Measurements from ENCODE around the gene ACADSB. TPM values are rescaled to one million over a fixed set of nuclear protein-coding genes. Genes with fewer than 3 reads are reported as not detected.

The ACADSB gene
- total RNA-seq, 1 donor from 2014 or later = 19.2 TPM

- intact Hi-C loops (cut with micrococcal nuclease) = no loop called here
Observed at GRCh38 chr10:123038782-123039631, 30.2 kb downstream of the ACADSB start.

GRCh38 chr10:123039632-123039930 lies 30.8 kb downstream of the ACADSB start:
- intact Hi-C loops (cut with micrococcal nuclease) = no loop called here

GRCh38 chr10:123042708-123043408 lies 34.1 kb downstream of the ACADSB start:
- intact Hi-C loops (cut with micrococcal nuclease) = loop anchor here (1.0 to 2.0 kb wide), 2 partner anchors 90 to 516 kb away; no protein-coding TSS in a partner anchor

GRCh38 chr10:123043409-123043925 lies 34.7 kb downstream of the ACADSB start:
- intact Hi-C loops (cut with micrococcal nuclease) = loop anchor here (1.0 to 2.0 kb wide), 2 partner anchors 89 to 516 kb away; no protein-coding TSS in a partner anchor

- intact Hi-C loops (cut with micrococcal nuclease) = no loop called here
Observed at GRCh38 chr10:123044391-123044790, 35.6 kb downstream of the ACADSB start.

- intact Hi-C loops (cut with micrococcal nuclease) = no loop called here
Observed at GRCh38 chr10:123045961-123046731, 37.3 kb downstream of the ACADSB start.

GRCh38 chr10:123057968-123058367 lies 49.2 kb downstream of the ACADSB start:
- intact Hi-C loops (cut with micrococcal nuclease) = no loop called here

- intact Hi-C loops (cut with micrococcal nuclease) = no loop called here
Observed at GRCh38 chr10:123061865-123062264, 53.1 kb downstream of the ACADSB start.

- intact Hi-C loops (cut with micrococcal nuclease) = no loop called here
Observed at GRCh38 chr10:123062726-123063125, 53.9 kb downstream of the ACADSB start.

- intact Hi-C loops (cut with micrococcal nuclease) = no loop called here
Observed at GRCh38 chr10:123068087-123068853, 59.5 kb downstream of the ACADSB start.

GRCh38 chr10:123069246-123069986 lies 60.6 kb downstream of the ACADSB start:
- intact Hi-C loops (cut with micrococcal nuclease) = no loop called here

- intact Hi-C loops (cut with micrococcal nuclease) = no loop called here
Observed at GRCh38 chr10:123073187-123073586, 64.4 kb downstream of the ACADSB start.

- intact Hi-C loops (cut with micrococcal nuclease) = no loop called here
Observed at GRCh38 chr10:123074215-123074614, 65.4 kb downstream of the ACADSB start.

GRCh38 chr10:123081896-123082295 lies 73.1 kb downstream of the ACADSB start:
- intact Hi-C loops (cut with micrococcal nuclease) = no loop called here

GRCh38 chr10:123083811-123084210 lies 75.0 kb downstream of the ACADSB start:
- intact Hi-C loops (cut with micrococcal nuclease) = no loop called here

- intact Hi-C loops (cut with micrococcal nuclease) = no loop called here
Observed at GRCh38 chr10:123086281-123086680, 77.5 kb downstream of the ACADSB start.

GRCh38 chr10:123087348-123087747 lies 78.5 kb downstream of the ACADSB start:
- intact Hi-C loops (cut with micrococcal nuclease) = no loop called here

GRCh38 chr10:123087786-123088185 lies 79.0 kb downstream of the ACADSB start:
- intact Hi-C loops (cut with micrococcal nuclease) = no loop called here

GRCh38 chr10:123092635-123093414 lies 84.0 kb downstream of the ACADSB start:
- intact Hi-C loops (cut with micrococcal nuclease) = no loop called here
